Measurements from ENCODE around the gene TMEM72. TPM values are rescaled to one million over a fixed set of nuclear protein-coding genes. Genes with fewer than 3 reads are reported as not detected.

Gene TMEM72
- total and polyA plus RNA-seq, 3 experiments from 2014 or later: not detected

- Histone ChIP-seq H3K27me3 (ENCODE audit: insufficient read depth, low read length, poor library complexity, severe bottlenecking) (no peaks in the 10 kb centered on the region), H3K4me3 (ENCODE audit: low read length) (no peak overlapping the region), H3K36me3 (ENCODE audit: insufficient read depth, low read length) (no peaks in the 10 kb centered on the region), H3K27ac (ENCODE audit: low read depth, low read length) (no peak overlapping the region), H3K9me3 (ENCODE audit: low read length) (no peaks in the 10 kb centered on the region), H3K4me1 (ENCODE audit: insufficient read depth, low read length) (no peaks in the 10 kb centered on the region)
- ChIA-PET CTCF (interaction anchor here (2.0 kb wide), 1 partner anchor 38 kb away, joined by 7 read pairs; no protein-coding TSS in a partner anchor), POLR2A (no interaction called here)
- Mint-ChIP-seq H3K4me3 (no peak overlapping the region), H3K4me1 (peaks cover 0 to 4% (median 0%) of the 10 kb centered on the region in 3 donors), H3K27ac (peak overlapping the region in 2 of 8 donors; percentile 76 to 79), H3K36me3 (no peaks in the 10 kb centered on the region), H3K9me3 (peaks cover 0 to 5% (median 0%) of the 10 kb centered on the region in 5 donors), H3K27me3 (peaks cover 0 to 18% of the 10 kb centered on the region in 2 donors)
- DNase-seq: peak in 1 of 5 donors; percentile 26
These were observed 24.2 kb downstream of the TMEM72 start for GRCh38 chr10:44935201-44935965.

GRCh38 chr10:44935966-44936295 lies 24.8 kb downstream of the TMEM72 start:
- CTCF ChIA-PET: interaction anchor here (2.0 kb wide), 1 partner anchor 38 kb away, joined by 7 read pairs; no protein-coding TSS in a partner anchor

GRCh38 chr10:44936314-44936975 lies 25.3 kb downstream of the TMEM72 start:
- H3K9me3 Mint-ChIP-seq: peaks cover 0 to 7% (median 5%) of the 10 kb centered on the region in 5 donors
- DNase-seq: no peak
- no peak overlapping the region for H3K4me3 ChIP-seq (ENCODE audit: low read length)
- POLR2A ChIA-PET: no interaction called here
- H3K4me1 ChIP-seq (ENCODE audit: insufficient read depth, low read length): no peaks in the 10 kb centered on the region
- no peaks in the 10 kb centered on the region for H3K9me3 ChIP-seq (ENCODE audit: low read length)
- no peak overlapping the region for H3K27ac ChIP-seq (ENCODE audit: low read depth, low read length)
- no peak overlapping the region for H3K27ac Mint-ChIP-seq
- peaks cover under 1 to 27% of the 10 kb centered on the region in 2 donors for H3K27me3 Mint-ChIP-seq
- H3K4me3 Mint-ChIP-seq: no peak overlapping the region
- CTCF ChIA-PET: interaction anchor here (2.0 kb wide), 1 partner anchor 37 kb away, joined by 7 read pairs; no protein-coding TSS in a partner anchor
- H3K36me3 ChIP-seq (ENCODE audit: insufficient read depth, low read length): no peaks in the 10 kb centered on the region
- H3K27me3 ChIP-seq (ENCODE audit: insufficient read depth, low read length, poor library complexity, severe bottlenecking): no peaks in the 10 kb centered on the region
- peaks cover 0 to 4% (median 0%) of the 10 kb centered on the region in 3 donors for H3K36me3 Mint-ChIP-seq
- H3K4me1 Mint-ChIP-seq: peaks cover 0 to 4% (median 0%) of the 10 kb centered on the region in 3 donors

More at GRCh38 chr10:44935966-44936295, 24.8 kb downstream of the TMEM72 start:
- no peaks in the 10 kb centered on the region for H3K27me3 ChIP-seq (ENCODE audit: insufficient read depth, low read length, poor library complexity, severe bottlenecking)
- no peak for DNase-seq
- H3K27ac ChIP-seq (ENCODE audit: low read depth, low read length): no peak overlapping the region
- peaks cover 0 to 22% of the 10 kb centered on the region in 2 donors for H3K27me3 Mint-ChIP-seq
- peaks cover 0 to under 1% (median 0%) of the 10 kb centered on the region in 3 donors for H3K36me3 Mint-ChIP-seq
- H3K36me3 ChIP-seq (ENCODE audit: insufficient read depth, low read length): no peaks in the 10 kb centered on the region
- no peak overlapping the region for H3K4me3 Mint-ChIP-seq
- no peak overlapping the region for H3K4me3 ChIP-seq (ENCODE audit: low read length)
- H3K9me3 Mint-ChIP-seq: peaks cover 0 to 5% (median 0%) of the 10 kb centered on the region in 5 donors
- peaks cover 0 to 4% (median 0%) of the 10 kb centered on the region in 3 donors for H3K4me1 Mint-ChIP-seq
- POLR2A ChIA-PET: no interaction called here
- peak overlapping the region in 2 of 8 donors; percentile 76 to 79 for H3K27ac Mint-ChIP-seq
- H3K4me1 ChIP-seq (ENCODE audit: insufficient read depth, low read length): no peaks in the 10 kb centered on the region
- no peaks in the 10 kb centered on the region for H3K9me3 ChIP-seq (ENCODE audit: low read length)

- peaks cover 0 to 4% (median 0%) of the 10 kb centered on the region in 3 donors for H3K36me3 Mint-ChIP-seq
- peaks cover 3 to 33% of the 10 kb centered on the region in 2 donors for H3K27me3 Mint-ChIP-seq
- DNase-seq: no peak
- H3K9me3 Mint-ChIP-seq: peaks cover 0 to 11% (median 5%) of the 10 kb centered on the region in 5 donors
- Histone ChIP-seq H3K27ac (ENCODE audit: low read depth, low read length) (no peak overlapping the region), H3K9me3 (ENCODE audit: low read length) (no peaks in the 10 kb centered on the region), H3K4me1 (ENCODE audit: insufficient read depth, low read length) (no peaks in the 10 kb centered on the region), H3K27me3 (ENCODE audit: insufficient read depth, low read length, poor library complexity, severe bottlenecking) (no peaks in the 10 kb centered on the region), H3K36me3 (ENCODE audit: insufficient read depth, low read length) (no peaks in the 10 kb centered on the region), H3K4me3 (ENCODE audit: low read length) (no peak overlapping the region)
- peaks cover 0 to 4% (median 0%) of the 10 kb centered on the region in 3 donors for H3K4me1 Mint-ChIP-seq
- peak overlapping the region in 2 of 8 donors; percentile 20 to 31 for H3K27ac Mint-ChIP-seq
- ChIA-PET CTCF (interaction anchor here (2.0 kb wide), 1 partner anchor 36 kb away, joined by 7 read pairs; no protein-coding TSS in a partner anchor), POLR2A (no interaction called here)
- H3K4me3 Mint-ChIP-seq: no peak overlapping the region
These were observed 26.3 kb downstream of the TMEM72 start for GRCh38 chr10:44937196-44938005.

- no peak for DNase-seq
- Histone ChIP-seq H3K9me3 (ENCODE audit: low read length) (no peaks in the 10 kb centered on the region), H3K27ac (ENCODE audit: low read depth, low read length) (no peak overlapping the region), H3K4me3 (ENCODE audit: low read length) (no peak overlapping the region), H3K27me3 (ENCODE audit: insufficient read depth, low read length, poor library complexity, severe bottlenecking) (no peaks in the 10 kb centered on the region), H3K36me3 (ENCODE audit: insufficient read depth, low read length) (no peaks in the 10 kb centered on the region), H3K4me1 (ENCODE audit: insufficient read depth, low read length) (no peaks in the 10 kb centered on the region)
- H3K9me3 Mint-ChIP-seq: peaks cover 6 to 19% (median 12%) of the 10 kb centered on the region in 5 donors
- H3K27ac Mint-ChIP-seq: no peak overlapping the region
- ChIA-PET CTCF (no interaction called here), POLR2A (no interaction called here)
- H3K27me3 Mint-ChIP-seq: peaks cover 7 to 41% of the 10 kb centered on the region in 2 donors
- peaks cover 0 to 7% (median 0%) of the 10 kb centered on the region in 3 donors for H3K36me3 Mint-ChIP-seq
- no peak overlapping the region for H3K4me3 Mint-ChIP-seq
- peaks cover 0 to 4% (median 0%) of the 10 kb centered on the region in 3 donors for H3K4me1 Mint-ChIP-seq
These were observed 27.8 kb downstream of the TMEM72 start for GRCh38 chr10:44938956-44939355.

GRCh38 chr10:44939691-44940401 lies 28.7 kb downstream of the TMEM72 start:
- H3K27ac ChIP-seq (ENCODE audit: low read depth, low read length): no peak overlapping the region
- ChIA-PET POLR2A (no interaction called here), CTCF (no interaction called here)
- Mint-ChIP-seq H3K27me3 (peaks cover 7 to 42% of the 10 kb centered on the region in 2 donors), H3K9me3 (peaks cover 14 to 27% (median 20%) of the 10 kb centered on the region in 5 donors), H3K4me1 (peaks cover 0 to 4% (median 0%) of the 10 kb centered on the region in 3 donors), H3K36me3 (peaks cover 0 to 7% (median 0%) of the 10 kb centered on the region in 3 donors), H3K4me3 (no peak overlapping the region), H3K27ac (no peak overlapping the region)
- peaks cover 4% of the 10 kb centered on the region for H3K9me3 ChIP-seq (ENCODE audit: low read length)
- no peak overlapping the region for H3K4me3 ChIP-seq (ENCODE audit: low read length)
- no peak for DNase-seq
- no peaks in the 10 kb centered on the region for H3K4me1 ChIP-seq (ENCODE audit: insufficient read depth, low read length)
- H3K27me3 ChIP-seq (ENCODE audit: insufficient read depth, low read length, poor library complexity, severe bottlenecking): no peaks in the 10 kb centered on the region
- no peaks in the 10 kb centered on the region for H3K36me3 ChIP-seq (ENCODE audit: insufficient read depth, low read length)

GRCh38 chr10:44944354-44944753 lies 33.2 kb downstream of the TMEM72 start:
- no peak for DNase-seq
- peaks cover 0 to 11% (median 1%) of the 10 kb centered on the region in 3 donors for H3K36me3 Mint-ChIP-seq
- POLR2A ChIA-PET: no interaction called here
- no peak overlapping the region for H3K27ac Mint-ChIP-seq
- Histone ChIP-seq H3K27me3 (ENCODE audit: insufficient read depth, low read length, poor library complexity, severe bottlenecking) (no peaks in the 10 kb centered on the region), H3K9me3 (ENCODE audit: low read length) (peaks cover 4% of the 10 kb centered on the region), H3K4me3 (ENCODE audit: low read length) (no peak overlapping the region), H3K4me1 (ENCODE audit: insufficient read depth, low read length) (no peaks in the 10 kb centered on the region), H3K27ac (ENCODE audit: low read depth, low read length) (no peak overlapping the region), H3K36me3 (ENCODE audit: insufficient read depth, low read length) (no peaks in the 10 kb centered on the region)
- CTCF ChIA-PET: no interaction called here
- H3K27me3 Mint-ChIP-seq: peaks cover 7 to 36% of the 10 kb centered on the region in 2 donors
- H3K4me3 Mint-ChIP-seq: no peak overlapping the region
- H3K9me3 Mint-ChIP-seq: peaks cover 20 to 31% (median 22%) of the 10 kb centered on the region in 5 donors
- no peaks in the 10 kb centered on the region for H3K4me1 Mint-ChIP-seq
